HG03196 (cell line): Measurements from ENCODE around the gene GRHL1.
"Not testable (repeated sequence)": the region's sequence is repeated elsewhere in the genome, so short reads cannot be mapped to it uniquely, and the experiment has no call there.

Experiments
- ATAC-seq: cut with Tn5 transposase; IDR thresholded peaks from one replicate; pipeline ENCODE4 v1.9.1; 2021; ENCODE audit not compliant: unreplicated experiment

Gene GRHL1

DNA sequence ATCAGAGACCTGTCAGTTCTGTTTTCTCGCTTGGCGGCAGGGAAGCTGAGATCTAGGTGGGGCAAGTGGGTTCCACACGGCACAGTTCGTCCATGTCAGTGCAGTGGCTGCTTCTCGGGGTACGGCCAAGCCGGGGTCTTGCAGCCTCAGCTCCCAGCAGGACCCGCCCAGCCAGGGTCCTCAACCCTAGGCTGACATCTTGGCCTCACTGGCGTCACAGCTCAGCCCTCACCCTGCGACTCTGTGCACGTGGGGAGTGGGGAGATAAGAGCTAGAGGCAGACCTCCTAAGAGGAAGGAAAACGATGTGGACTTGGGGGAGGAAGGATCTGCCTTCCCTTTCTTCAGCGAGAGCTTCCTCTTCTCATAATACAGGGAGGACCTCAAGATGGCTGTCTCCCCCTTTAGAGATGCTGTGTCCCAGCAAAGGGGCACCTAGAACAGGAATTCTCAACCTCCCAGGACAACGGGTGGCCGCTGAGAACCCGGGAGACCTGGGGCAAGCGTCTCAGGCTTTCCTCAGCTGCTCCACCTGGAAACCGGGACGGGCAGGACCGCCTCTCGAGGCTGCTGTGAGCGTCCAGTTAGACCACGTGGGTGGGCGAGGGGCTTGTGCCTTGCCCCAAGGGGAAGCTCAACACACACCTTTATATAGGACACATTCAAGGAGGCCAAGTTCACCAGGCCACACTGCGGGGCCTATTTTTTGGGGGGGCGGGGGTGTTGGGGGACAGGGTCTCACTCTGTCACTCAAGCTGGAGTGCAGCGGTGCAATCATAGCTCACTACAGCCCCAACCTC, 68.3 kb downstream of the GRHL1 start:
- ATAC-seq, result no peak

DNA sequence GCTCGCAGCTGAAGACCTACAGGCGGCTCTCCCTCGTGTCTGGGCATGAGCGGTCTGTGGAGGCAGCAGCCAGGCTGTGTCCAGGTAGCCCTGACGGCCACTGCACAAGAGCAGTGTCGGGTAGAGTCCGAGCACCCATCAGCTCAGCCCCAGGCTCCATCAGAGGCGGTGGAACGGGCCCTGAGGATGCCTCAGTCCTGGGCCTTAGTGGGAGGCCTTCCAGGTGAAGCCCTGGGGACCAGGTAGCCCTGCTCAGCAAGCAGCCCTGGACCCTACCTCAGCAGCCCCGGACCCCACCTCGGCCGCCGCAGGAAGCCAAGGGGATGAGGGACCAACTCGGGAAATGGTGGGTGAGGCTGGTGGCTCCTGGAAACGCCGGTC, 70.5 kb downstream of the GRHL1 start:
- no peak for ATAC-seq

DNA sequence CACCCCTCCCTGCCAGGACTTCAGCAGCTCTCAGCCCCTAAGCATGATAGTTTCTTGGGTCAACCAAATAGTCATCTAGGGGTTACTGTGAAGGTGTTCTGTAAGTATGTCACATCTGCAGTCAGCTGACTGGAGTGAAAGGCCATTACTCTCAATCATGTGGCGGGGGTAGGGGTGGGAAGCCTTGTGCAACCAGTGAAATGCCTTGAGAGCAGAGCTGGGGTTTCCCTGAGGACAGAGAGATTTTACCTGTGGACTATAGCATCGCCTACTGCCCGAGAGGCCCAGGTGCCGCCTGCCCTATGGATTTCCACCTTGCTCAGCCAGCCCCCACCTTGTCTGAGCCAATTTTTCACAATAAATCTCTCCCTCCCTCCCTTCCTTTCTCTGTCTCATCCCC, 71.0 kb downstream of the GRHL1 start:
- no peak for ATAC-seq

DNA sequence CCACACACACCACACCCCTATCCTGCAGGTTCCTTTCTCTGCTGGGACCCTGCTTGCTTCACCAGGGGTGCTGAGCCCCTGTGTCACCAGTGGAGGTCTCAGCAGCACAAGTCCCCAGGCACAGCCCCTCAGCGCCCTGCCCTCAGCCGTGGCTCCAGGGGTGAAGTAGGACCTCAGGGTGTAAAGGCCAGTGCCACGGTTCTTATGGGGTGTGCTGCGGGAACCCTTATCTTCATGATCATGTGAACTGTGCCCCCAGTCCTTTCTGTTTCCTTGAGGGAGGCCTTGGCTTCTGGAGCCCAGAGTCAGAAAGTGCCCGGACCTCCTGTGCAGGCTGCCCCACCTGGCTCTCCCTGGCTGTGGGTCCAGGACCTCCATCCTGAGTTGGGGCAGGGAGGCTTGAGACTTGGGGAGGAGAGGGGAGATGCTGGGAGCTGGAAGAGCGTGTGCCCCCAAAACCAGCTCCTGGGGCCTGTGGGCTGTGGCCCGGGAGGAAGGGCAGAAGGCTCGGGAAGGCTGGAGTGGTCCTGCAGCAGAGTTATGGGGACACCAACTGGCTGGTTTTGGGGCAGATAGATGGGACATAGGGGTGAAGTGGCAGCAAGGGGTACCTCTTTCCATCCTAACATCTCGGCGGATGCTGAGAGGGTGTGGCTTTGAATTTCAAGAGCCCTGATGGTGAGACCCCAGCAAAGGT, 71.6 kb downstream of the GRHL1 start:
- ATAC-seq, result no peak

DNA sequence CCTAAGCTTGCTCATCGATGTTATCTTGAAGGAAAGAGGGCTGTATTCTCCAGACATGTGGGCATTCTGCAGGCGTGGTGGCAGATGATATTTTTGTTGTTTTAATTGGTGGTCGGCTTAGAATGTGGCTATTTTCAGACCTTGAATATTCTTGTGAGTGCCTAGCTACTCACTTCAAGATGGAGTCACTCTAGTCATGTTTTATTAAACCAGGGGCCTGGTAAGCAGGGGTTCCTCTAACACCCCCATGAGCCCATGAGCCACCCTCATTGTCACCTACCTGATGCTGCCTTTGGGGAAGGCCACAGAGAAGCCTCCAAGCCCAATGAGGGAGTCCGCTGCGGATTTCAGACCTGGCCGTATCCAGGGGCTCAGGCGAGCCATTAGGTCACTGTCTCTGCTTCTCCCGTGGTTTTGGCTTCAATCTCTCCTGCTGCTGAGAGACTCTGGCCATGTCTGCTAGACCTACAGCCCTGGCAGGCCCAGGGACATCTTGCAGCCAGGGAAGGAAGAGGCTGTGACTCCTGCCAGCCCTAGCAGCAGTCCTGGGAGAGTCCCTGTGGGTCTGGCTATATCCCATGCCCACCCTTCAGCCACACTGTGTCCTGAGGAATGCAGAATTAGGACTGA, 75.6 kb downstream of the GRHL1 start:
- ATAC-seq, result no peak

DNA sequence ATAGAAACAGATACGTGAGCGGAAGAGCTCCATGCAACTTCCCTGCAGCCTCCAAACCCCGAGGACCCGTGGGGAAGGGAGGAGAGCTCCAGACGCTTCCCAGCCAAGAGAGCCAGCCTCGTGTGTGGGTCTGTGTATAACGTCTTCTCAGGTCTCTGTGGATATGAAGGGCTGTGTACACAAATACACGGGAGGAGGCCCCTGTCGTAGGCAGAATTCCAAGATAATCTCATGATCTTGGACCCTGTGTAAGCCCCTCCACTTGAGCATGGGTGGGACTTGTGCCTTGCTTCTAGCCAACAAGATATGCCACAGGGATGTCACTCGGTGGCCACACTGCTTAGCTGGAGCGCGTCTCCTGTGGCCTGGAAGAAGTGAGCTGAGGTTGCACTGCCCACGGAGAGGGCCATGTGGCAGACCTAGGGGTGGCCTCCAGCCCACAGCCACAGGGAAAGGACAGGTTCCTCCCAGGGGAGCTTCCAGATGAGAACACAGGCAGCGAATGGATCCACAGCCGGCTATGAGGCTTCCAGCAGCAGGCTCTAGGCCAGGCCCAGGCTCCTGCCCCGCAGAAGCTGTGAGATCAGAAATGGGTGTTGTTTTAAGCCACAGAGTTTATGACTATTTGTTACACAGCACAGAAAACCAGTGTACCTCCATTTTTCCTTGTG, 76.3 kb downstream of the GRHL1 start:
- ATAC-seq, result no peak

DNA sequence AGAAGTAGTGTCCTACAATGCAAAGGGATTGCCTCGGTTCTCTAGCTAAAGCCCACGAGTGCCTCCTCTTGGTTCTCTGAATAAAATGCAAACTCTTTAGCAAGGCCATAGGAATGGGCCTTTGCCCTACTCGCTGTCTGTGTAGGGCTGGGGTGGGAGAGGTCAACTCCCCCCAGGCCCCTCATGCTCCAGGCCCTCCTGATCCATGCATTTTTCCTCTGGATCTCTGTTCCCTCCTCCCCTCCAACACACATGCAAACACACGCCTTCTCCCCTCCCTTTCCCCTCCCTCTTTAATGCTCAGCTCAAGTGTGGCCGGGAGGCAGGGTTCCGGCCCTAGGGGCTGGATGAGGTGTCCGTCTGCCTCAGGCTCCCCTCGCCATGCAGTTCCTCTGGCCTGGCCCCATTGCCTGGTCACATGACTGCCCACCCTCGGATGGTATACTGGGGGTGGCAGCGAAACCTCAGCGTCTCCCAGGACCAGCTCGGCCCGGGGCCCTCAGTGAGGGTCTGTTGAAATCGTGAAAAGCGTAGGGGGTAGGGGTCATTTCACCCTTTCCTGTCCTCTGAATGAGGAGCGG, 77.0 kb downstream of the GRHL1 start:
- ATAC-seq, result no peak

DNA sequence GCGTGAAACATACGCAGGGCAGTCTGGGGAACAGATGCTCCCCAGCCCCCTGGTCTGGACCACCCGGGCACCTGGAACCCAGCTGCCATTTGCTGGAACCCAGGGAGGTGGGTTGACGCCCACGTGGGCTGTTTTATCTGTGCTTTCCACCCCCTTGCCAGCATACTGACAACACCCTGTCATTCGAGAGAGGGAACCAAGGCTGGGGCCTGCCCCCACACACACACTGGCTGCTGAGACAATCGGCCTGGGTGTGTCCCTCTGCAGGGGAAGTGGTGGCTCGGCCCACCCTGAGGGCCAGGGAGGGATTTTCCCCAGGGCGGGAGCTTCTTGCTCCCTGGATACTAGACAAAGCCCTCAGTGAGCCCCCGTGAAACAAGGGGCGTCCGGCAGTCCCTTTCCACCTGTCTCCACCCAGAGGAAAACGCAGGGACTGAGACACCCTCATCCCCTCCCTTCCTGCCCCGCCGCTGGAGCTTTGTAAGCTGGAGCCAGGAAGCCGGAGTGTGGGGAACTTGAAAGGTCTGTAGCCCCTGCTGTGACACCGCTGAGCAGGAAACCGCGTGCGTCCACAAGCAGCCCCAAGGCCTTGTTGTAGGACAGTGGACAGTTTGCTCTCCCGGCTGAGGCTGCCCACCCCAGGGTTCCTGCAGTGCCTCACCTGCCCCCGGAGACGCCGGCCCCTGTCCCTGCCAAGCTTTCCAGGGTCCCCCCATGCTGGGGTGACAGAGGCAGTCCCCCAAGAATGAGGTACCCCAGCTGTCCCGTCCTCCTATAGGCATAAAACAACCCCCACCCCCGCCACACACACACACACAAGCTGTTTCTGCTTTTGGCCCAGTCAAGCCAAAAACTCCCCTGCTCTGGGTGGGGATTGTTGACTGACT, 77.7 kb downstream of the GRHL1 start:
- peak; percentile 62 for ATAC-seq

DNA sequence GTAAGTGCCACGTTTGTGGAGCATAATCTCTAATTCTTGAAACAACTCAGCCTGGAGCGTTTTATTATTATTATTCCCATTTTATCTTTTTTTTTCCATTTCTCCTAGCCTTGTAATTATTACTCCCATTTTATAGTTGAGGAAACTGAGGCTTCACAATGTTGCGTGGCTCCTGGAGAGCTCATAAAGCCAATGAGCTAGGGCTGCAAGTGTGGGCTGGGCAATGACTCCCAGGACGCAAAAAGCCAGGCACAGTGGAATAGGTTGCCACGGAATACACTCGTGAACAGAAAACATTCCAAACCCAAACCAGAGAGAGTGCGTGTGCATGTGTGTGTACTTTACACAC, 78.4 kb downstream of the GRHL1 start:
- ATAC-seq, result no peak

DNA sequence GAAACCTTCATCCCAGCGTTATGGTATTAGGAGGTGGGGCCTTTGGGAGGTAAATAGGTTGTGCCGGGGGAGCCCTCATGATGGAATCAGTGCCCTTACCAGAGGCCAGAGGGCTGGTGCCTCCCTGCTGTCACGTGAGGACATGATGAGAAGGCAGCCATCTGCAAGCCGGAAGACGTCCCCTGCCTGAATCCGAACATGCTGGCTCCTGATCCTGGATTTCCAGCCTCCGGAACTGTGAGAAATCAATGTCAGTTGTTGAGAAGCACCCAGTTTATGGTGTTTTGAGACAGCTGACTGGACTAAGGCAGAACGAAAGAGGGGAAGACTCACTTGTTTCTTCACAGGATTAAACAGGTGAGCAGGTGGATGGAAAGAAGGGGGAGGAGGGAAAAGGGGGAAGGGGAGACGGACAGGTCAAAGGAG, 78.8 kb downstream of the GRHL1 start:
- no peak for ATAC-seq

DNA sequence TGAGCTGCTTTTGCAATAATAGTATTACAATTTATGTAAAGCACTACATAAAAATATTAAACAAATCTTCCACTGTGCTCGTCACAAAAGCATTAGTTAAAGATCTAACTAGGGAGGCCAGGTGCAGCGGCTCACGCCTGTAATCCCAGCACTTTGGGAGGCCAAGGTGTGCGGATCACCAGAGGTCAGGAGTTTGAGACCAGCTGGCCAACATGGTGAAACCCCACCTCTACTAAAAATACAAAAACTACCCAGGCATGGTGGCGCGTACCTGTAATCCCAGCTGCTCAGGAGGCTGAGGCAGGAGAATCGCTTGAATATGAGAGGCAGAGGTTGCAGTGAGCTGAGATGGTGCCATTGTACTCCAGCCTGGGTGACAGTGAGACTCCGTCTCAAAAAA, 79.3 kb downstream of the GRHL1 start:
- ATAC-seq, result not testable (repeated sequence)

DNA sequence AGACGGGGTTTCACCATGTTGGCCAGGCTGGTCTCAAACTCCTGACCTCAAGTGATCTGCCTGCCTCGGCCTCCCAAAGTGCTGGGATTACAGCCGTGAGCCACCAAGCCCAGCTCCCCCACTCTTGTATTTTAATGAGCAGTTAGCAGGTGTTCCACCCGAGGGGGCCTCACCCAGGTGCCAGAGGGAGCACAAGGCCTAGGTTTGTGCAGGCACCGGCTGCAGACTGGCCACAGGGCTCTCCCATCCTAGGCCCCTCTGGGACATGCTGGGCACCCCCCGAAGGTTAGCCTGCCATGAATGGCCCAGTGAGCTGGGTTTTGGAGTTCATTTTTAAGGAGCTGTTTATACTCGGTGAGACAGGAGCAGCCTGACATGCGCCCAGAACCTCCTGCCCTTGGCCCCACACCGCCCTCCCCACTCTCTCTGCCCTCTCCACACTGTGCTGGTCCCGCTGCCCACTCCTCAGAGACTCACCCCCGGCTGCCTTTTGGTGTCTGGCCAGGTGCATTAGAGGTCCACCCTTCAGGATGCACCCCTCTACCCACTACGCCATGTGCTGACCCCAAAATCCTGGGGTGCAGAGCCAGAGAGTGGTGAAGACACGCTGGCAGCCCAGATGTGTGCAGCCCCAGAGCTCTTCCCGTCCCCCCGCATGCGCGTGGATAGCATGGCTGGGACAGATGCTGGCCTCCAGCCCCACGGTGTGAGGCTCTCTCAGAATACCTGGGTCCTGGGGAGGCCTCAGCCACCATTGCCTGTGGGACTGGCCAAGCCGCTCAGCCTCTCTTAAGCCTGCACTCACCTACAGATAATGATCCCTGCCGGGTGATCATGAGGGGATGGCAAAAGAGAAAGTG, 80.6 kb downstream of the GRHL1 start:
- ATAC-seq, result no peak

DNA sequence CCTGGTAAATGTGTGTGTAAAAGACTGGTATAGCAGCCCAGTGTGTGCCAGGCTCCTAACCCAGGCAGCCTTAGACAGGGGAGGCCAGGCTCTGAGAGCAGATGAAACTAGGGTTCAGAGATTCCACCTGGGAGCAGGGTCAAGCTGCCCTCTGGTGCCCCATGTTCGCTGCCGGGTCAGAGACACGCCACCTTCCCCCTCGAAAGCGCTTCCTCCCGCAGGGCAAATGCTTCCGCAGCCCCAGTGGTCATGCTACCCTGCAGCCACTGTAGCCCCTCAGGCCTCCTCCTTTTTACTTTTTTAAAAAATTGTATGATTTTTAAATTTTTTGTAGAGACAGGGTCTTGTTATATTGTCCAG, 81.2 kb downstream of the GRHL1 start:
- ATAC-seq, result no peak

DNA sequence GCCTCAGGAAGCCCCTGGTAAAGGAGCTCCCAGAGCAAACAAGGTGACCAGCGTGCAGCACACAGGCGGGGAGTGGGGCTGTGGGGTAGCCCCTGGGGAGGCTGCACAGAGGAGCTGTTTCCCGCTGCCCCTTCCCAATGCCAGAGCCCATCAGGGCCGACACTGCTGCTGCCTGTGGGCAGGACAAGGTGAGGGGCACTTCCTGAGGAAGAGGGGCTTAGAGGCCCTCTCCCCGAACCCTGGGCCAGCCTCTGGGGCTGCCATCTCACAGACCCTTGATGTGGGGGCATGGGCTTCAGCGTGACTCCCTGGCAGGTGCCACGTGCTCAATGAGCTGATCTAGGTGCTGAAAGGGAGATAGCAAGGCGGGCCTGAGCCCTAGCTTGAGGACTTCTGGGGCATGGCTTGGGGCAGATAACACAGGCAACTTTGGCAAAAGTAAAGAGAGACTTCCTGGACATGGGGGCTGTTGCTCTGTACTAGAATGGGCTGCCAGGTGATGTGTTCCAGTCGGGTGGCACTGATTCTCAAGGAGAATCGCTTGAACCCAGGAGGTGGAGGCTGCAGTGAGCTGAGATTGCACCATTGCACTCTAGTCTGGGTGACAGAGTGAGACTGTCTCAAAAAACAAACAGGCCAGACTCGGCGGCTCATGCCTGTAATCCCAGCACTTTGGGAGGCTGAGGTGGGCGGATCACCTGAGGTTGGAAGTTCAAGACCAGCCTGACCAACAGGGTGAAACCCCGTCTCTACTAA, 81.9 kb downstream of the GRHL1 start:
- no peak for ATAC-seq

DNA sequence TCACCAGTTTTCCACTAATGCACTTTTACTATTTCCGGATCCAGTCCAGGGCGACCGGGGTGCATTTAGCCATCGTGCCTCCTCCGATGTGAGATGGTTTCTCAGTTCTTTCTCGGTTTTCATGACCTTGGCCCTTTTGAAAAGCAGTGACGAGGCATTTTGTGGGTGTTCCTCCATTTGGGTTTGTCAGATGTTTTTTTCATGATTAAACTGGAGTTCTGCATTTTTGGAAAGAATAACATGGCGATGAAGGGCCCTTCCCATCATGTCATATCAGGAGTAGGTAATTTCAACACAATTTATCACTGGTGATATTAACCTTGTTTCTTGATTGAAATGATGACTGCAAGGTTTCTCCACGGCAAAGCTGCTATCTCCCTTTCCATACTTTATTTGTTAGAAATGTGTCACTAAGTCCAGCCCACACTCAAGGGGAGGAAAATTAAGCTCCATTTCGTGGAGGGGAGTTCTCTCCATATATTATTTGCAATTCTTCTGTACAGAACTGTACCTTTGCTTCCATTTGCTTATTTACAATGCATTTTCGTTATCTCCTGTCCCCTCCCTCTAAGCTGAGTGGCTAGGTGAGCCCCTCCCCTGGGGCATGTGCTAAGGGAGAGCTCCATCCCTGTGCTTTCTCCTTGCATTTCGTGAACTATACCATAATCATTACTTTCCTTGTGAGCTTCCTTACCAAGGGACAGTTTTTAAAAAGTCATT, 83.0 kb downstream of the GRHL1 start:
- ATAC-seq, result no peak

DNA sequence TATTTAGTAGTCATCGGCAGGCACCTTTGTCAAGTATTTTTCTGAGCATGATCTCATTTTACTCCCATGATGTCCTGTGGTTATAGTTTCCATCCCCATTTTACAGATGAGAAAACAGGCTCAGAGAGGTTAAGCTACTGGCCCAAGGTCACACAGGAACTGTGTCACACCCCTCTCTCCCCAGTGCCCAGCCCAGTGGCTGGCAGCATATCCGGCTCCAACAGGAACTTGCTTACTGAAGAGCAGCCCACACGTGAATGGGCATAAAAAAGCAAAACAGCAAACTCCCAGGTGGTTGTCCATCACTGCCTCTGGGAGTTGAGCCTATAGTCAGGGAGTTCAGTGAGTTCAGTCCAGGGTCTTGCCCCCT, 83.5 kb downstream of the GRHL1 start:
- no peak for ATAC-seq

DNA sequence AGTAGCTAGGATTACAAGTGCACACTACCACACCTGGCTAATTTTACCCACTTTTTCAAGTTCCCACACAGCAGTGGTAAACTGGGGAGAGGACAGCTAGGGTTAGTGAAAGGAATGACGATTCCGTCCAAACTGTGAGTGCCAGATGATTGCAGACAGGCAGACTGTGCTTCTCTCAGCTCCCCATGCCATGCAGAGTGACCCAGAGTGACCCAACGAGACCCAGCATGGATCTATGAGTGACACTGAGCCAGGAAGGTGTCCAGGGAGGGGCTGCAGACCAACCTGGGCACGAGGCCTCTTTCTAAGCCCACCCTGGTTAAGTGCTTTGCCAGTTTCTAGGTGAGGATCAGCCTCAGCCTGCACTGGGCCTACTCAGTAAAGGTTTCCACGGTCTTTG, 84.1 kb downstream of the GRHL1 start:
- no peak for ATAC-seq
